ENCODE measurements around the gene FBXL2. TPM values are rescaled to one million over a fixed set of nuclear protein-coding genes. Genes with fewer than 3 reads are reported as not detected.
A peak's percentile ranks its signal among the peaks of the same experiment; 100 is the strongest.

Gene FBXL2
- total RNA-seq (2012; rRNA removed) (15.6 and 21.0 TPM in 2 replicates), polyA plus RNA-seq (2012; rRNA removed) (14.4 and 15.8 TPM in 2 replicates), Bru-seq, nascent RNA (percentile 65 among the genes with signal in this experiment), BruChase-seq, experiment 1, labeled RNA remaining after a 6-hour chase (percentile 58 among the genes with signal in this experiment), BruChase-seq, experiment 2, labeled RNA remaining after a 2-hour chase (percentile 61 among the genes with signal in this experiment)
- 12.7 and 16.1 TPM in 2 replicates for polyA plus RNA-seq (2012; cell fraction: cytosol; rRNA removed)
- 28.4 and 30.7 TPM in 2 replicates for polyA plus RNA-seq (2012; cell fraction: nucleus; rRNA removed; ENCODE audit: low replicate concordance)
- long read RNA-seq, transcript FBXL2-216 (15 exons, 3,847 nt) = major isoform, 10 of 19 reads
- long read RNA-seq, partial matches to known transcripts = 1 of 19 reads
- long read RNA-seq, other reads (novel, unspliced or antisense) = 7 of 19 reads

GRCh38 chr3:33277193-33277882 lies at the start of gene FBXL2:
FBXL2 (plus strand) TSS chr3:33277442; CDS start chr3:33277513, 71 bp downstream.
- H4K8ac ChIP-seq (ENCODE audit: low read depth in 2 of 2, low read length in 2 of 2) = peak within 1 kb of the TSS; percentile 47 to 94
- H2BK15ac ChIP-seq (ENCODE audit: low read depth, low read length) = no peak within 1 kb of the TSS
- DNase-seq (peak; percentile 49), ATAC-seq (ENCODE audit: low read depth) (peak; percentile 97)
- peak within 1 kb of the TSS; percentile 79 for H3K4ac ChIP-seq (ENCODE audit: low read depth, low read length)
- peak within 1 kb of the TSS; percentile 88 for H2AK9ac ChIP-seq (replicated peaks; ENCODE audit: low read depth, low read length, poor library complexity)
- no peaks in the 10 kb centered on the region for H3K36me3 ChIP-seq (ENCODE audit: control insufficient read depth, insufficient read depth, low read length)
- H3K14ac ChIP-seq (replicated peaks; ENCODE audit: low read depth, low read length) = peak within 1 kb of the TSS; percentile 84
- H3K23ac ChIP-seq (ENCODE audit: low read depth, low read length) = peak within 1 kb of the TSS; percentile 67; the same call in 1 of the 2 replicates
- dilution Hi-C loops (cut with HindIII; ENCODE audit: low sequenced_read_pairs, unreplicated experiment) = no loop called here
- POLR2A ChIA-PET (ENCODE audit: unreplicated experiment) = no interaction called here
- H3K4me2 ChIP-seq (ENCODE audit: low read depth, low read length) = peak within 1 kb of the TSS; percentile 99
- H3K9ac ChIP-seq (ENCODE audit: low read depth, low read length) = peak within 1 kb of the TSS; percentile 63
- no peaks in the 10 kb centered on the region for H4K20me1 ChIP-seq (ENCODE audit: insufficient read depth, low read length)
- peak within 1 kb of the TSS; percentile 20 for H2BK5ac ChIP-seq (ENCODE audit: low read depth, low read length, poor library complexity, severe bottlenecking)
- no peak within 1 kb of the TSS; the same call in 1 of the 2 replicates for H2BK120ac ChIP-seq (ENCODE audit: low read depth, low read length)
- no peaks in the 10 kb centered on the region for H3K9me3 ChIP-seq (ENCODE audit: control insufficient read depth, insufficient read depth, low read length)
- H4K91ac ChIP-seq (ENCODE audit: insufficient read depth, low read depth, low read length) = no peak within 1 kb of the TSS
- intact Hi-C loops (cut with micrococcal nuclease) = loop anchor here (5.0 kb wide), 1 partner anchor 85 kb away; no protein-coding TSS in a partner anchor
- in situ Hi-C loops (cut with MboI; ENCODE audit: low sequenced_read_pairs) = no loop called here
- peaks cover 2% of the 10 kb centered on the region; the same call in 1 of the 2 replicates for H3K4me1 ChIP-seq (ENCODE audit: control insufficient read depth, insufficient read depth, low read length)
- H2BK20ac ChIP-seq (ENCODE audit: low read depth, low read length) = no peak within 1 kb of the TSS
- peak within 1 kb of the TSS; percentile 0; the same call in 1 of the 2 replicates for H3K56ac ChIP-seq (ENCODE audit: extremely low read depth, insufficient read depth, low read length)
- peaks cover 6 to 7% of the 10 kb centered on the region in 2 experiments; a peak in 3 of 4 replicates for H3K79me1 ChIP-seq (ENCODE audit: low read depth in 1 of 2, low read length in 2 of 2)
- peak within 1 kb of the TSS; percentile 64; the same call in 1 of the 2 replicates for H4K5ac ChIP-seq (ENCODE audit: low read depth, low read length)
- WGBS, 2 experiments (ENCODE audit: extremely low coverage in 2 of 2, insufficient read length in 1 of 2) = 2% methylated on average over 7 of the region's 63 CpGs; no CpG with 5 or more reads in 1 of the 2 experiments
- H2AFZ ChIP-seq (replicated peaks; ENCODE audit: low read length, poor library complexity) = peak within 1 kb of the TSS; percentile 99
- CTCF ChIA-PET = no interaction called here
- H2AK5ac ChIP-seq (ENCODE audit: low read depth, low read length) = no peak within 1 kb of the TSS
- H3K18ac ChIP-seq (ENCODE audit: low read depth, low read length) = peak within 1 kb of the TSS; percentile 26; the same call in 1 of the 2 replicates
- TF ChIP-seq BHLHE40 (IDR thresholded peaks at IDR 0.05; ENCODE audit: low read depth, low read length) (no peak), CHD1 (IDR thresholded peaks at IDR 0.05; ENCODE audit: low read depth, low read length) (no peak)
- TF ChIP-seq, protein P1, sequence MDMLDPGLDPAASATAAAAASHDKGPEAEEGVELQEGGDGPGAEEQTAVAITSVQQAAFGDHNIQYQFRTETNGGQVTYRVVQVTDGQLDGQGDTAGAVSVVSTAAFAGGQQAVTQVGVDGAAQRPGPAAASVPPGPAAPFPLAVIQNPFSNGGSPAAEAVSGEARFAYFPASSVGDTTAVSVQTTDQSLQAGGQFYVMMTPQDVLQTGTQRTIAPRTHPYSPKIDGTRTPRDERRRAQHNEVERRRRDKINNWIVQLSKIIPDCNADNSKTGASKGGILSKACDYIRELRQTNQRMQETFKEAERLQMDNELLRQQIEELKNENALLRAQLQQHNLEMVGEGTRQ (IDR thresholded peaks at IDR 0.05; ENCODE audit: low read depth, low read length) = peak; percentile 93
- TF ChIP-seq, protein P2, sequence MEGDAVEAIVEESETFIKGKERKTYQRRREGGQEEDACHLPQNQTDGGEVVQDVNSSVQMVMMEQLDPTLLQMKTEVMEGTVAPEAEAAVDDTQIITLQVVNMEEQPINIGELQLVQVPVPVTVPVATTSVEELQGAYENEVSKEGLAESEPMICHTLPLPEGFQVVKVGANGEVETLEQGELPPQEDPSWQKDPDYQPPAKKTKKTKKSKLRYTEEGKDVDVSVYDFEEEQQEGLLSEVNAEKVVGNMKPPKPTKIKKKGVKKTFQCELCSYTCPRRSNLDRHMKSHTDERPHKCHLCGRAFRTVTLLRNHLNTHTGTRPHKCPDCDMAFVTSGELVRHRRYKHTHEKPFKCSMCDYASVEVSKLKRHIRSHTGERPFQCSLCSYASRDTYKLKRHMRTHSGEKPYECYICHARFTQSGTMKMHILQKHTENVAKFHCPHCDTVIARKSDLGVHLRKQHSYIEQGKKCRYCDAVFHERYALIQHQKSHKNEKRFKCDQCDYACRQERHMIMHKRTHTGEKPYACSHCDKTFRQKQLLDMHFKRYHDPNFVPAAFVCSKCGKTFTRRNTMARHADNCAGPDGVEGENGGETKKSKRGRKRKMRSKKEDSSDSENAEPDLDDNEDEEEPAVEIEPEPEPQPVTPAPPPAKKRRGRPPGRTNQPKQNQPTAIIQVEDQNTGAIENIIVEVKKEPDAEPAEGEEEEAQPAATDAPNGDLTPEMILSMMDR (conservative IDR thresholded peaks at IDR 0.05; ENCODE audit: low read depth, low read length) = no peak
- no peaks in the 10 kb centered on the region for H3K9me1 ChIP-seq (ENCODE audit: insufficient read depth, low read length)
- no peaks in the 10 kb centered on the region for H3K27me3 ChIP-seq (ENCODE audit: control insufficient read depth, insufficient read depth, low read length)
- no TSS peak for BruUV-seq (replicated peaks)
- H3K27ac ChIP-seq (ENCODE audit: insufficient read depth, low read length) = peak within 1 kb of the TSS; percentile 2; the same call in 1 of the 2 replicates
- H3K4me3 ChIP-seq (ENCODE audit: insufficient read depth, low read depth, low read length) = peak within 1 kb of the TSS; percentile 74
